Hepatocyte (in vitro differentiated cells): ENCODE measurements around the gene ATP13A3.

Source experiments
- CTCF ChIP-seq: fragments of 200-600 bp; sonication (generic); IDR thresholded peaks from 2 replicates; pipeline ENCODE4 v1.5.1; 2016; ENCODE audit warnings: antibody characterized with exemption, mild to moderate bottlenecking; ENCODE audit not compliant: poor library complexity
- EZH2 ChIP-seq: fragments of 200-600 bp; sonication (generic); IDR thresholded peaks from 2 replicates; pipeline ENCODE4 v1.6.1; 2016; ENCODE audit warnings: antibody characterized with exemption, mild to moderate bottlenecking, borderline replicate concordance
- EZH2phosphoT487 ChIP-seq: fragments of 200-600 bp; sonication (generic); IDR thresholded peaks from one replicate; pipeline ENCODE4 v1.6.1; 2018; ENCODE audit warnings: antibody characterized with exemption, mild to moderate bottlenecking, low read depth, moderate library complexity; ENCODE audit not compliant: unreplicated experiment, severe bottlenecking

- no peak for TF ChIP-seq EZH2
- no peak for TF ChIP-seq CTCF
- no peak for TF ChIP-seq EZH2phosphoT487
Observed at GRCh38 chr3:194469977-194470376, 16.8 kb downstream of the ATP13A3 start.
